Activated T-cell treated with anti-CD3 and anti-CD28 coated beads for 4 hours (primary cell): ENCODE results near the gene AFAP1.

Experiments
- DNase-seq: peaks from one replicate; pipeline ENCODE4 v3.0.0-alpha.2; 2020

The AFAP1 gene

GRCh38 chr4:7862561-7863192, 77.0 kb downstream of the AFAP1 start:
- DNase-seq: no peak

- no peak for DNase-seq
Measured at GRCh38 chr4:7861440-7861881, 78.2 kb downstream of the AFAP1 start.

- DNase-seq: no peak
Measured at GRCh38 chr4:7860600-7861163, 79.0 kb downstream of the AFAP1 start.

GRCh38 chr4:7859326-7859725, 80.3 kb downstream of the AFAP1 start:
- no peak for DNase-seq

GRCh38 chr4:7858498-7858897, 81.2 kb downstream of the AFAP1 start:
- DNase-seq: no peak

- no peak for DNase-seq
Measured at GRCh38 chr4:7857993-7858392, 81.7 kb downstream of the AFAP1 start.

- DNase-seq: no peak
Measured at GRCh38 chr4:7857238-7857701, 82.4 kb downstream of the AFAP1 start.

GRCh38 chr4:7855731-7856130, 83.9 kb downstream of the AFAP1 start:
- DNase-seq: no peak

GRCh38 chr4:7854697-7855370, 84.8 kb downstream of the AFAP1 start:
- peak; percentile 43 for DNase-seq

GRCh38 chr4:7854216-7854615, 85.4 kb downstream of the AFAP1 start:
- no peak for DNase-seq

GRCh38 chr4:7853271-7853670, 86.4 kb downstream of the AFAP1 start:
- no peak for DNase-seq

- no peak for DNase-seq
Measured at GRCh38 chr4:7852568-7853185, 87.0 kb downstream of the AFAP1 start.

- no peak for DNase-seq
Measured at GRCh38 chr4:7850489-7850888, 89.2 kb downstream of the AFAP1 start.

- no peak for DNase-seq
Measured at GRCh38 chr4:7847206-7847605, 92.5 kb downstream of the AFAP1 start.

- no peak for DNase-seq
Measured at GRCh38 chr4:7845493-7846128, 94.0 kb downstream of the AFAP1 start.

GRCh38 chr4:7844594-7844991, 95.1 kb downstream of the AFAP1 start:
- DNase-seq: no peak

- peak; percentile 67 for DNase-seq
Measured at GRCh38 chr4:7843831-7844593, 95.6 kb downstream of the AFAP1 start.

GRCh38 chr4:7842384-7843279, 97.0 kb downstream of the AFAP1 start:
- DNase-seq: no peak

GRCh38 chr4:7841894-7842293, 97.8 kb downstream of the AFAP1 start:
- no peak for DNase-seq

GRCh38 chr4:7841071-7841470, 98.6 kb downstream of the AFAP1 start:
- no peak for DNase-seq

- DNase-seq: no peak
Measured at GRCh38 chr4:7839856-7840255, 99.8 kb downstream of the AFAP1 start.
